WTC11 (cell line): ENCODE results near the gene GMIP. TPM values are rescaled to one million over a fixed set of nuclear protein-coding genes. Genes with fewer than 3 reads are reported as not detected.

ENCODE experiments used
- ATAC-seq: fragments of 200-7000 bp; cut with Tn5 transposase; 2 replicates; pipeline ENCODE4 v1.10.0; 2021; ENCODE audit warnings: mild to moderate bottlenecking, moderate library complexity
- CTCF ChIA-PET: fragments of 300-600 bp; sonication (Branson Sonifier 250); formaldehyde crosslinking; loops from one replicate; lab custom pipeline; 2021; ENCODE audit warnings: antibody characterized with exemption; lab: Charles Lee
- POLR2A ChIA-PET: fragments of 350-600 bp; sonication (Branson Sonifier 250); formaldehyde crosslinking; loops from one replicate; lab custom pipeline; 2021; ENCODE audit warnings: antibody characterized with exemption; lab: Charles Lee
- DNase-seq: peaks from one replicate; pipeline ENCODE4 v3.0.0; 2021; ENCODE audit warnings: low spot score
- H3K27ac Mint-ChIP-seq: 2 replicates; pipeline ENCODE4 v1.8.0; 2021; ENCODE audit warnings: mixed read lengths
- H3K27me3 Mint-ChIP-seq: 2 replicates; pipeline ENCODE4 v1.8.0; 2021; ENCODE audit warnings: low read depth, mild to moderate bottlenecking, moderate library complexity, mixed read lengths
- H3K36me3 Mint-ChIP-seq: 2 replicates; pipeline ENCODE4 v1.8.0; 2021; ENCODE audit warnings: mixed read lengths
- H3K4me1 Mint-ChIP-seq: 2 replicates; pipeline ENCODE4 v1.8.0; 2022; ENCODE audit warnings: mixed read lengths
- H3K4me3 Mint-ChIP-seq: 2 replicates; pipeline ENCODE4 v1.8.0; 2021; ENCODE audit warnings: mild to moderate bottlenecking, moderate library complexity, mixed read lengths
- H3K9me3 Mint-ChIP-seq: 2 replicates; pipeline ENCODE4 v1.8.0; 2021; ENCODE audit warnings: mixed read lengths
- AFF4 ChIP-seq: sonication (generic); formaldehyde crosslinking; IDR thresholded peaks from 2 replicates; pipeline ENCODE4 v1.8.1; 2023; ENCODE audit warnings: mild to moderate bottlenecking, missing genetic modification reagents, borderline replicate concordance
- ARID4B ChIP-seq: sonication (generic); formaldehyde crosslinking; IDR thresholded peaks from 2 replicates; pipeline ENCODE4 v1.8.0; 2023; ENCODE audit warnings: missing genetic modification reagents, mild to moderate bottlenecking, borderline replicate concordance
- CREM ChIP-seq: sonication (generic); formaldehyde crosslinking; IDR thresholded peaks from 2 replicates; pipeline ENCODE4 v1.8.1; 2022; ENCODE audit warnings: mild to moderate bottlenecking, missing genetic modification reagents, moderate library complexity
- CTCF ChIP-seq: fragments of 200-600 bp; IDR thresholded peaks from 2 replicates; pipeline ENCODE4 v1.8.0; 2022; ENCODE audit warnings: antibody characterized with exemption
- EMX1 ChIP-seq: fragments of 250-450 bp; sonication (Bioruptor Pico); IDR thresholded peaks from 2 replicates; pipeline ENCODE4 v1.8.0; 2021; ENCODE audit warnings: mild to moderate bottlenecking
- HMGA2 ChIP-seq: fragments of 250-450 bp; sonication (Bioruptor Pico); IDR thresholded peaks from 2 replicates; pipeline ENCODE4 v1.4.0; 2021; ENCODE audit warnings: mild to moderate bottlenecking, moderate library complexity
- MAX ChIP-seq: sonication (generic); formaldehyde crosslinking; IDR thresholded peaks from 2 replicates; pipeline ENCODE4 v1.8.0; 2022; ENCODE audit warnings: mild to moderate bottlenecking, missing genetic modification reagents
- MXD4 ChIP-seq: fragments of 250-450 bp; sonication (Bioruptor Pico); IDR thresholded peaks from 2 replicates; pipeline ENCODE4 v1.8.0; 2021; ENCODE audit warnings: mild to moderate bottlenecking, moderate library complexity, borderline replicate concordance
- NFATC4 ChIP-seq: fragments of 250-450 bp; sonication (Bioruptor Pico); IDR thresholded peaks from 2 replicates; pipeline ENCODE4 v1.9.0; 2021; ENCODE audit warnings: mild to moderate bottlenecking
- NR3C1 ChIP-seq: sonication (generic); formaldehyde crosslinking; conservative IDR thresholded peaks from 2 replicates; pipeline ENCODE4 v1.8.1; 2023; ENCODE audit warnings: low read depth, mild to moderate bottlenecking, missing genetic modification reagents
- PREB ChIP-seq: sonication (generic); formaldehyde crosslinking; IDR thresholded peaks from 2 replicates; pipeline ENCODE4 v1.8.1; 2022; ENCODE audit warnings: mild to moderate bottlenecking, missing genetic modification reagents, moderate library complexity, borderline replicate concordance
- RORB ChIP-seq: fragments of 250-450 bp; sonication (Bioruptor Pico); IDR thresholded peaks from 2 replicates; pipeline ENCODE4 v1.9.0; 2021; ENCODE audit warnings: mild to moderate bottlenecking
- SOX15 ChIP-seq: fragments of 250-450 bp; sonication (Bioruptor Pico); IDR thresholded peaks from 2 replicates; pipeline ENCODE4 v1.9.0; 2021; ENCODE audit warnings: mild to moderate bottlenecking
- TEAD1 ChIP-seq: sonication (generic); formaldehyde crosslinking; IDR thresholded peaks from 2 replicates; pipeline ENCODE4 v1.8.0; 2022; ENCODE audit warnings: mild to moderate bottlenecking, missing genetic modification reagents
- TEAD4 ChIP-seq: sonication (generic); formaldehyde crosslinking; IDR thresholded peaks from 2 replicates; pipeline ENCODE4 v1.8.0; 2022; ENCODE audit warnings: mild to moderate bottlenecking, missing genetic modification reagents
- ZMAT4 ChIP-seq: fragments of 250-450 bp; sonication (Bioruptor Pico); IDR thresholded peaks from 2 replicates; pipeline ENCODE4 v1.9.0; 2021; ENCODE audit warnings: mild to moderate bottlenecking
- ZNF317 ChIP-seq: sonication (generic); formaldehyde crosslinking; IDR thresholded peaks from 2 replicates; pipeline ENCODE4 v1.8.1; 2023; ENCODE audit warnings: low read depth, mild to moderate bottlenecking, moderate library complexity, missing genetic modification reagents, borderline replicate concordance
- ZNF396 ChIP-seq: fragments of 250-450 bp; sonication (Bioruptor Pico); IDR thresholded peaks from 2 replicates; pipeline ENCODE4 v1.8.0; 2021; ENCODE audit warnings: mild to moderate bottlenecking, moderate library complexity, borderline replicate concordance
- ZNF423 ChIP-seq: fragments of 250-450 bp; sonication (Bioruptor Pico); IDR thresholded peaks from 2 replicates; pipeline ENCODE4 v2.1.2; 2022; ENCODE audit warnings: mild to moderate bottlenecking, moderate library complexity
- total RNA-seq: library from RNA; stranded (reverse); gene quantifications from 3 replicates; pipeline ENCODE4 v1.2.3, GENCODE V29; 2021

Gene GMIP
- total RNA-seq, 1 experiment from 2014 or later: 23.0 TPM

GRCh38 chr19:19645233-19645870 is 1.9 kb upstream of the GMIP start (continued):
- TF ChIP-seq MXD4 (CRISPR knock-in tag) (no peak), NR3C1 (CRISPR knock-in tag) (no peak), SOX15 (CRISPR knock-in tag) (no peak), ZNF396 (CRISPR knock-in tag) (no peak), ZNF317 (CRISPR knock-in tag) (no peak), HMGA2 (CRISPR knock-in tag) (no peak), NFATC4 (no peak), EMX1 (CRISPR knock-in tag) (no peak), TEAD4 (CRISPR knock-in tag) (no peak), ZMAT4 (no peak), AFF4 (CRISPR knock-in tag) (no peak)

- Mint-ChIP-seq H3K4me1 (peaks cover 11% of the 10 kb centered on the region), H3K9me3 (no peaks in the 10 kb centered on the region), H3K36me3 (peaks cover 20% of the 10 kb centered on the region), H3K27ac (no peak overlapping the region), H3K27me3 (no peaks in the 10 kb centered on the region), H3K4me3 (peak overlapping the region; percentile 94)
- TF ChIP-seq ZNF423 (CRISPR knock-in tag): no peak
- TF ChIP-seq CREM (CRISPR knock-in tag): no peak
- no peak for TF ChIP-seq PREB (CRISPR knock-in tag)
- TF ChIP-seq TEAD1 (CRISPR knock-in tag): peak; percentile 23; the same call in 1 of the 2 replicates
- peak; percentile 15 for TF ChIP-seq CTCF
- ChIA-PET POLR2A (interaction anchor here (1.1 to 1.5 kb wide), 5 partner anchors 16 to 217 kb away, joined by 3 to 7 read pairs (median 4); partner anchors contain the start of genes LPAR2 and ZNF101), CTCF (interaction anchor here (0.6 to 1.9 kb wide), 37 partner anchors 9 to 408 kb away, joined by 3 to 49 read pairs (median 5); partner anchors contain the start of genes ATP13A1, CILP2, LPAR2 and NDUFA13)
- ATAC-seq (no peak), DNase-seq (no peak)
Measured at GRCh38 chr19:19644054-19644388, 564 bp upstream of the GMIP start.

- peaks cover 2% of the 10 kb centered on the region; the same call in 1 of the 2 replicates for H3K27me3 Mint-ChIP-seq
- ATAC-seq (no peak), DNase-seq (no peak)
- TF ChIP-seq RORB (CRISPR knock-in tag): no peak
- peak; percentile 5; the same call in 1 of the 2 replicates for TF ChIP-seq MAX (CRISPR knock-in tag)
- 0 out of 2 replicates have a peak, but pooled peaks have one; percentile 32 for TF ChIP-seq ARID4B (CRISPR knock-in tag)
- H3K4me3 Mint-ChIP-seq: peak overlapping the region; percentile 94
- H3K9me3 Mint-ChIP-seq: no peaks in the 10 kb centered on the region
- ChIA-PET POLR2A (no interaction called here), CTCF (no interaction called here)
- H3K27ac Mint-ChIP-seq: peak overlapping the region; percentile 50
- H3K36me3 Mint-ChIP-seq: peaks cover 14% of the 10 kb centered on the region; the same call in 1 of the 2 replicates
- peaks cover 15% of the 10 kb centered on the region for H3K4me1 Mint-ChIP-seq
Measured at GRCh38 chr19:19642506-19643157, 825 bp downstream of the GMIP start.
